GM12875 (cell line): ENCODE measurements around the gene TLE3.

ENCODE experiments used
- H3K4me3 ChIP-seq: one replicate; pipeline ENCODE4 v1.5.1; 2011; ENCODE audit warnings: low read depth, low read length, control low read depth
- CTCF ChIP-seq: IDR thresholded peaks from 2 replicates; pipeline ENCODE4 v1.5.1; 2011; ENCODE audit warnings: low read depth, mild to moderate bottlenecking, control low read depth, inconsistent platforms, low read length, moderate library complexity, borderline replicate concordance; ENCODE audit not compliant: insufficient read depth

TLE3 gene

GRCh38 chr15:70074380-70074779 lies 23.3 kb downstream of the TLE3 start:
- TF ChIP-seq CTCF: no peak
- H3K4me3 ChIP-seq: no peak overlapping the region

GRCh38 chr15:70072479-70072878 lies 25.2 kb downstream of the TLE3 start:
- H3K4me3 ChIP-seq: no peak overlapping the region
- no peak for TF ChIP-seq CTCF

GRCh38 chr15:70071799-70072198 lies 25.9 kb downstream of the TLE3 start:
- no peak for TF ChIP-seq CTCF
- H3K4me3 ChIP-seq: no peak overlapping the region

- TF ChIP-seq CTCF: no peak
- H3K4me3 ChIP-seq: no peak overlapping the region
Measured at GRCh38 chr15:70069716-70070115, 28.0 kb downstream of the TLE3 start.

- H3K4me3 ChIP-seq: no peak overlapping the region
- no peak for TF ChIP-seq CTCF
Measured at GRCh38 chr15:70068783-70069565, 28.7 kb downstream of the TLE3 start.

GRCh38 chr15:70067681-70068080 lies 30.0 kb downstream of the TLE3 start:
- no peak for TF ChIP-seq CTCF

GRCh38 chr15:70067011-70067410 lies 30.7 kb downstream of the TLE3 start:
- no peak overlapping the region for H3K4me3 ChIP-seq
- no peak for TF ChIP-seq CTCF

More at GRCh38 chr15:70067681-70068080, 30.0 kb downstream of the TLE3 start:
- H3K4me3 ChIP-seq: no peak overlapping the region
